Endothelial cell of umbilical vein (primary cell): ENCODE measurements around the gene TRAK1.

Source experiments
- CTCF ChIP-seq, 2 donors: IDR thresholded peaks; 1 replicate in 1 of 2; 2 replicates in 1 of 2; pipeline ENCODE4 v1.5.1; 2011; ENCODE audit warnings: low read length in 2 of 2, mild to moderate bottlenecking in 2 of 2, moderate library complexity in 2 of 2, control low read depth in 1 of 2, inconsistent platforms in 1 of 2, low read depth in 1 of 2; ENCODE audit not compliant: insufficient read depth in 1 of 2; ENCODE audit errors: extremely low read depth in 1 of 2
- POLR2A ChIP-seq: IDR thresholded peaks from 2 replicates; pipeline ENCODE4 v1.6.1; 2012; ENCODE audit warnings: low read depth, mild to moderate bottlenecking, control low read depth, low read length

- TF ChIP-seq CTCF (IDR thresholded peaks at IDR 0.05; ENCODE audit: extremely low read depth in 1 of 2, insufficient read depth in 1 of 2, low read depth in 1 of 2, low read length in 2 of 2) = no peak
- no peak for TF ChIP-seq POLR2A
Measured at GRCh38 chr3:42052484-42053351, 38.4 kb upstream of the TRAK1 start.
